Osteocyte (in vitro differentiated cells): ENCODE data around the gene MAP1LC3B2. TPM values are rescaled to one million over a fixed set of nuclear protein-coding genes. Genes with fewer than 3 reads are reported as not detected.

Experiments
- DNase-seq: peaks from one replicate; pipeline ENCODE4 v3.0.0; 2021; ENCODE audit warnings: mixed read lengths; ENCODE audit not compliant: unreplicated experiment; ENCODE audit errors: extremely low spot score
- H3K27ac Mint-ChIP-seq: one replicate; pipeline ENCODE4 v1.8.0; 2021; ENCODE audit warnings: mild to moderate bottlenecking, mixed read lengths; ENCODE audit not compliant: unreplicated experiment
- H3K27me3 Mint-ChIP-seq: one replicate; pipeline ENCODE4 v1.8.0; 2021; ENCODE audit warnings: mixed read lengths; ENCODE audit not compliant: unreplicated experiment
- H3K36me3 Mint-ChIP-seq: one replicate; pipeline ENCODE4 v1.8.0; 2021; ENCODE audit warnings: mixed read lengths; ENCODE audit not compliant: unreplicated experiment
- H3K4me1 Mint-ChIP-seq: one replicate; pipeline ENCODE4 v1.8.0; 2021; ENCODE audit warnings: mixed read lengths; ENCODE audit not compliant: unreplicated experiment
- H3K4me3 Mint-ChIP-seq: one replicate; pipeline ENCODE4 v1.8.0; 2021; ENCODE audit warnings: mild to moderate bottlenecking, moderate library complexity, mixed read lengths; ENCODE audit not compliant: unreplicated experiment
- H3K9me3 Mint-ChIP-seq: one replicate; pipeline ENCODE4 v1.8.0; 2021; ENCODE audit warnings: mixed read lengths; ENCODE audit not compliant: unreplicated experiment
- total RNA-seq: library from RNA; stranded (reverse); gene quantifications from 2 replicates; pipeline ENCODE4 v1.2.1, GENCODE V29; 2021
- TF ChIP-seq, protein P1 (sequence below): fragments of 200-600 bp; sonication (generic); IDR thresholded peaks from 2 replicates; pipeline ENCODE4 v1.5.0; 2021; ENCODE audit warnings: antibody characterized with exemption, mild to moderate bottlenecking, moderate library complexity

Gene MAP1LC3B2
- total RNA-seq, 1 donor from 2014 or later: 2.1 TPM

DNA sequence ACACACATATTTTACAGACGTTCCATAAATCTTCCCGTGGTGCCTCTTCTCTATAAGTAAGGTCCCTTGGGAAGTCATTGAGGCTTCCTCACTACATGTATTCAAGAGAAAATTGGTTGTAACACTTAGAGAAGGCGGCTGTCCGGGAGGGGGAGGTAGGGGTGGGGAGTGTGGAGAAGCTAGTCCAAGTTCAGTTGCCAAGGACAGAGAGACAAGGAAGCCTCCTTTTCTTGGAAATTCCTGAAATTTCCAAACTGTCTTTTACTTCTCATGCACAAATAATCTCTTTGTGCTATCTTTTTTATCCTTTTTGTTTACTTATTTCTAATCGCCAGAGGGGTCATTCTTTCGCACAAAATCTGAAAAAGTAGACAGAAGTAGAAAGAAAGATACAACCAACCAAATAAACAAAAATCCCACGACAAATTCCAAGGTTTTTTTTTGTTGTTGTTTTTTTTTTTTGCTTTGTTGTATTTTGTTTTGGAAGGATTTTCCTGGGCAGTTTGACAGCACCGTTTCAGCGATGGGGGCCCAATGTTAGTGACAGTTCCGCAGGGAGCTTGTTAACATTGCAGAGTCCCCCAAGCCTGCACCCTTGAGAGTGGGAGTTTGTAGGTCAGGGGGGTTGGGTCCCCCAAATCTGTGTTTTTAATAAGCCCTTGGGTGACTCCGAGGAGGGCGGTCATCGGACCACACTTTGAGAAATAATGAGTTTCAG, 45.2 kb downstream of the MAP1LC3B2 start:
- no peak for DNase-seq
- H3K36me3 Mint-ChIP-seq: no peaks in the 10 kb centered on the region
- TF ChIP-seq, protein P1, sequence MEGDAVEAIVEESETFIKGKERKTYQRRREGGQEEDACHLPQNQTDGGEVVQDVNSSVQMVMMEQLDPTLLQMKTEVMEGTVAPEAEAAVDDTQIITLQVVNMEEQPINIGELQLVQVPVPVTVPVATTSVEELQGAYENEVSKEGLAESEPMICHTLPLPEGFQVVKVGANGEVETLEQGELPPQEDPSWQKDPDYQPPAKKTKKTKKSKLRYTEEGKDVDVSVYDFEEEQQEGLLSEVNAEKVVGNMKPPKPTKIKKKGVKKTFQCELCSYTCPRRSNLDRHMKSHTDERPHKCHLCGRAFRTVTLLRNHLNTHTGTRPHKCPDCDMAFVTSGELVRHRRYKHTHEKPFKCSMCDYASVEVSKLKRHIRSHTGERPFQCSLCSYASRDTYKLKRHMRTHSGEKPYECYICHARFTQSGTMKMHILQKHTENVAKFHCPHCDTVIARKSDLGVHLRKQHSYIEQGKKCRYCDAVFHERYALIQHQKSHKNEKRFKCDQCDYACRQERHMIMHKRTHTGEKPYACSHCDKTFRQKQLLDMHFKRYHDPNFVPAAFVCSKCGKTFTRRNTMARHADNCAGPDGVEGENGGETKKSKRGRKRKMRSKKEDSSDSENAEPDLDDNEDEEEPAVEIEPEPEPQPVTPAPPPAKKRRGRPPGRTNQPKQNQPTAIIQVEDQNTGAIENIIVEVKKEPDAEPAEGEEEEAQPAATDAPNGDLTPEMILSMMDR: no peak
- H3K27me3 Mint-ChIP-seq: no peaks in the 10 kb centered on the region
- H3K9me3 Mint-ChIP-seq: no peaks in the 10 kb centered on the region
- no peak overlapping the region for H3K4me3 Mint-ChIP-seq
- peaks cover 52% of the 10 kb centered on the region for H3K4me1 Mint-ChIP-seq
- peak overlapping the region; percentile 60 for H3K27ac Mint-ChIP-seq

DNA sequence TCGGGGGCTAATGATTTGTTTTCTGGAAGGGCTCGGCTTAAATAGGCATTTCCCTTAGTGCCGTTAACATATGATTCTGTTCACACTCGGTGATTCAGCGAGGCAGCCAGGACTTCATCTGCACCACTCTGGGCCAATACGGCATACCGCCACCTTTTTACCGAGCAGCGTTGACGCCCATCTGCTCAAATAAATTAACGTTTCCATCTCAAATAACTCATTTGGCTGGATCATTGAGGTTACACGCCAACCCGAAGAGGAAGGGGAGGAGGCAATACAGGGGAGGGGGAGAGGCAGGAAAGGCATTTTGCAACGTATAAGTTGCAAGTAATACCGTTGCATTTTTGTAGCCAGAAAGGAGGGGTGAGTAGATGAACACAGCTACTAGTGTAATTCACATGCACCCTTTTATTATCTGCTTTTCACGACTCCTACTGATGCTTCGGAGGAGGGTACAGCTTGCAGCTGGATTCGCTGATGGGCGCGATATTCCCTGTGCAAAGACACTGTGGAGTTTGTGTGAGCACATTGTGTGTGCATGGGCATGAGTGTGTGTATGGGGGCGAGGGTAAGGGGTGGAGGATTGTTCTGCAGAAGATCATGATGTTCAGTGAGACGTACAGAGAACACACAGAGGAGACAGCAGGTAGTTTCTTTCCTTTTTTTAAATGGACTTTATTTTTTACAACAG, 45.9 kb downstream of the MAP1LC3B2 start:
- no peak overlapping the region for H3K27ac Mint-ChIP-seq
- no peaks in the 10 kb centered on the region for H3K27me3 Mint-ChIP-seq
- DNase-seq: no peak
- H3K36me3 Mint-ChIP-seq: no peaks in the 10 kb centered on the region
- no peaks in the 10 kb centered on the region for H3K9me3 Mint-ChIP-seq
- TF ChIP-seq, protein P1: no peak
- peaks cover 47% of the 10 kb centered on the region for H3K4me1 Mint-ChIP-seq
- no peak overlapping the region for H3K4me3 Mint-ChIP-seq

DNA sequence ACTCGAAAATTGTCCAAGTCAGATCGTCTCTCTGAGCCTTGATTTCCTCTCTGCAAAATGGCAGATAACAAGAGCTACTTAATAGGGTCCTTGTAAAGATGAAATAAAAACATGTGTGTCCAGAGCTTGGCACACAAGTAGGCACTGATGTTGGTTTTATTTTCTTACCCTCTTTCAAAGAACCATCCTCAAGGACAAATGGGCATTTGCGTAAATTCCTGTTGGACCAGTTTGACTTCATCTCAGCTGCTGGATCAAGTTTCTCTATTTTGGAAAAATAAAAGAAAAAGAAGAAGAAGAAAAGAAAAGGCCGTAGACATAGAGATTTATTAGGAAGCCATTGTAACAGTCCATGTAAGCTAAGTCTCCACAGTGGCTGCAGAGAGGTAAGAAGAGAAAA, 47.2 kb downstream of the MAP1LC3B2 start:
- Mint-ChIP-seq H3K9me3 (no peaks in the 10 kb centered on the region), H3K27me3 (no peaks in the 10 kb centered on the region), H3K4me1 (peaks cover 46% of the 10 kb centered on the region), H3K27ac (no peak overlapping the region), H3K36me3 (no peaks in the 10 kb centered on the region), H3K4me3 (no peak overlapping the region)
- TF ChIP-seq, protein P1: no peak
- no peak for DNase-seq

DNA sequence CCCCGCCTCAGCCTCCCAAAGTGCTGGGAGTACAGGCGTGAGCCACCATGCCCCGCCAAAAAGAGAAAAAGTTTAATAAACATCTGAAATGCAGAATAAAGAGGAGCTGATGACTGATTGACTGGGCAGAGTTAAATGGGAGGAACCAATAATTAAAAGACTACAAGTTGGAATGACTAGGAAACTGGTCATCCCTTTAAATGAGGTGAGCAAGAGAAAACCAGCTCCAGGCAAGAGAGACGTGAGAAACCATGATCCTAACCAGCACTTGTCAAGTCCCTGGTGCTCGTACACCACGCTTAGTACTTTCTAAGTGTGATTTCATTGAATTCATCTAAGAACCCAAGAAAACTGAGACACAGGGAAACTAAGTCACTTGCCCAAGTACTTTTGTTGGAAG, 47.9 kb downstream of the MAP1LC3B2 start:
- H3K27ac Mint-ChIP-seq: no peak overlapping the region
- no peak for DNase-seq
- H3K4me1 Mint-ChIP-seq: peaks cover 40% of the 10 kb centered on the region
- H3K4me3 Mint-ChIP-seq: no peak overlapping the region
- no peaks in the 10 kb centered on the region for H3K36me3 Mint-ChIP-seq
- TF ChIP-seq, protein P1: no peak
- H3K27me3 Mint-ChIP-seq: no peaks in the 10 kb centered on the region
- H3K9me3 Mint-ChIP-seq: no peaks in the 10 kb centered on the region

DNA sequence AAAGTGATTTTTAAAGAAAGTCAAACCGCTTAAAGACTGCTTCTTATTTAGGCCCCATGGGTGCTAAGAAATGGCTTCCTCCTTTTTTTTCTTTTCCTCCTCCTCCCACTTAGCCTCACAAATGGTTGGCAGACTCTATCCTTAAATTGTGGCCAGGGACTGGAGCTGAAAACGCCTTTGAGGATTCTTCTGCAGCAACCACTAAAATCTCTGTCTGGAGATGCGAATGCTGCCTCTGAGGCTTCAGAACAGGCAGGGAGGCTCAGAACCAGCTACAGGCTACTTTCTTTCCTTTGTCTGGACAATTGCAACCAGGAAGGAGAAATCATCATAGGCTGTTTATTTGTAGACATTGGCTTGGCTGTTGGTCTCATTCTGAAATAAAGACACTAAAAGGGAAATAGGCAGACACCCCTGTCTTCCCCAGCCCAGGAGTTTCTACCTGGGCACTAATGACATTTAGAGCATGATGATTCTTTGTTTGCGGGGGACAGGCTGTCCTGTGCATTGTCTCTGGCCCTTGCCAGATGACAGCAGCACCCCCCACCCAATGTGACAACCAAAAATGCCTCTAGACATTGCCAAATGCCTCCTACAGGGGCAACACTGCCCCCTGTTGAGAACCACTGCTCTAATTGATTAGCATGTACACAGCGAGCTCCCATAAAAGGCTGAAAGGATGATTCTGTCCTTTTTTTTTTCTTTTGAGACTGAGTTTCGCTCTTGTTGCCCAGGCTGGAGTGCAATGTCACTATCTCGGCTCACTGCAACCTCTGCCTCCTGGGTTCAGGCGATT, 50.3 kb downstream of the MAP1LC3B2 start:
- Mint-ChIP-seq H3K4me3 (no peak overlapping the region), H3K4me1 (peaks cover 21% of the 10 kb centered on the region), H3K27ac (no peak overlapping the region), H3K9me3 (no peaks in the 10 kb centered on the region), H3K36me3 (no peaks in the 10 kb centered on the region), H3K27me3 (no peaks in the 10 kb centered on the region)
- TF ChIP-seq, protein P1: peak; percentile 41
- DNase-seq: no peak
